CD14-positive monocyte (primary cell): Measurements from ENCODE around the gene EFHC1. TPM values are rescaled to one million over a fixed set of nuclear protein-coding genes. Genes with fewer than 3 reads are reported as not detected.

ENCODE experiments used
- DNase-seq, 3 donors: peaks; one replicate each; pipeline ENCODE4 v3.0.0-alpha.2; 2011 to 2022
- H2AFZ ChIP-seq: 2 replicates; pipeline ENCODE4 v1.6.0; 2012; ENCODE audit warnings: mild to moderate bottlenecking, low read depth, low read length, inconsistent platforms; ENCODE audit not compliant: insufficient read depth, poor library complexity, severe bottlenecking
- H3K27ac ChIP-seq, 2 donors: 1 replicate in 1 of 2; 2 replicates in 1 of 2; pipeline ENCODE4 v1.5.1; 2012 to 2013; ENCODE audit warnings: low read length in 2 of 2, control low read depth in 1 of 2, inconsistent platforms in 1 of 2, low read depth in 1 of 2, mild to moderate bottlenecking in 1 of 2
- H3K27me3 ChIP-seq, 2 donors: one replicate each; pipeline versions ENCODE4 v1.6.0 to v1.6.1; 2011 to 2013; ENCODE audit warnings: low read length in 2 of 2; ENCODE audit not compliant: control insufficient read depth in 2 of 2, insufficient read depth in 2 of 2
- H3K36me3 ChIP-seq, 2 donors: replicated peaks in 1 of 2; 1 replicate in 1 of 2; 2 replicates in 1 of 2; pipeline versions ENCODE4 v1.5.1 to v1.6.1; 2012 to 2013; ENCODE audit warnings: low read length in 2 of 2, control low read depth in 1 of 2, inconsistent platforms in 1 of 2, mild to moderate bottlenecking in 1 of 2; ENCODE audit not compliant: insufficient read depth in 2 of 2, control insufficient read depth in 1 of 2
- H3K4me1 ChIP-seq, 2 donors: 1 replicate in 1 of 2; 2 replicates in 1 of 2; pipeline versions ENCODE4 v1.5.1 to v1.6.1; 2012 to 2013; ENCODE audit warnings: low read length in 2 of 2, control low read depth in 1 of 2, inconsistent platforms in 1 of 2, mild to moderate bottlenecking in 1 of 2, moderate library complexity in 1 of 2; ENCODE audit not compliant: insufficient read depth in 2 of 2, control insufficient read depth in 1 of 2
- H3K4me2 ChIP-seq: replicated peaks from 2 replicates; pipeline ENCODE3; 2012; ENCODE audit warnings: low read length, moderate library complexity, mild to moderate bottlenecking; ENCODE audit not compliant: poor library complexity, severe bottlenecking; ENCODE audit errors: extremely low read depth
- H3K4me3 ChIP-seq, 3 experiments: fragments of 200-600 bp in 1 of 3; sonication (generic) in 1 of 3; replicated peaks in 1 of 3; 1 replicate in 2 of 3; 2 replicates in 1 of 3; pipeline ENCODE4 v1.5.1; 2011 to 2013; ENCODE audit warnings: low read length in 3 of 3, mild to moderate bottlenecking in 3 of 3, control low read depth in 2 of 3, low read depth in 2 of 3, inconsistent platforms in 1 of 3, moderate library complexity in 1 of 3
- H3K79me2 ChIP-seq: 2 replicates; pipeline ENCODE4 v1.6.0; 2012; ENCODE audit warnings: mild to moderate bottlenecking, control low read depth, inconsistent platforms, low read length, moderate library complexity; ENCODE audit not compliant: insufficient read depth
- H3K9ac ChIP-seq: 2 replicates; pipeline ENCODE4 v1.6.0; 2017; ENCODE audit warnings: low read length, mild to moderate bottlenecking; ENCODE audit not compliant: insufficient read depth, poor library complexity, severe bottlenecking
- H3K9me3 ChIP-seq, 2 donors: replicated peaks in 1 of 2; 1 replicate in 1 of 2; 2 replicates in 1 of 2; pipeline versions ENCODE4 v1.5.1 to v1.6.1; 2012 to 2013; ENCODE audit warnings: low read length in 2 of 2, control low read depth in 1 of 2; ENCODE audit not compliant: control insufficient read depth in 1 of 2, insufficient read depth in 1 of 2
- H4K20me1 ChIP-seq: 2 replicates; pipeline ENCODE4 v1.6.0; 2012; ENCODE audit warnings: mild to moderate bottlenecking, low read length, control low read depth, moderate library complexity; ENCODE audit not compliant: insufficient read depth
- H3K27ac Mint-ChIP-seq, 7 donors: one replicate each; pipeline ENCODE4 v1.8.0; 2020; ENCODE audit warnings: mild to moderate bottlenecking in 7 of 7, mixed read lengths in 7 of 7, moderate library complexity in 6 of 7, inconsistent platforms in 2 of 7
- H3K27me3 Mint-ChIP-seq, 3 donors: one replicate each; pipeline ENCODE4 v1.8.0; 2021 to 2022; ENCODE audit warnings: low read depth in 3 of 3, mild to moderate bottlenecking in 3 of 3, mixed read lengths in 3 of 3, moderate library complexity in 3 of 3, inconsistent platforms in 1 of 3
- H3K36me3 Mint-ChIP-seq, 2 donors: one replicate each; pipeline ENCODE4 v1.8.0; 2020; ENCODE audit warnings: mixed read lengths in 2 of 2, inconsistent platforms in 1 of 2, mild to moderate bottlenecking in 1 of 2
- H3K4me1 Mint-ChIP-seq: one replicate; pipeline ENCODE4 v1.8.0; 2020; ENCODE audit warnings: mild to moderate bottlenecking, mixed read lengths
- H3K4me3 Mint-ChIP-seq, 2 donors: one replicate each; pipeline ENCODE4 v1.8.0; 2020; ENCODE audit warnings: mild to moderate bottlenecking in 2 of 2, mixed read lengths in 2 of 2, moderate library complexity in 1 of 2
- H3K9me3 Mint-ChIP-seq, 7 donors: one replicate each; pipeline ENCODE4 v1.8.0; 2020 to 2022; ENCODE audit warnings: mixed read lengths in 7 of 7, mild to moderate bottlenecking in 6 of 7, moderate library complexity in 6 of 7, inconsistent platforms in 2 of 7
- CTCF ChIP-seq: fragments of 200-600 bp; IDR thresholded peaks from one replicate; pipeline ENCODE4 v1.8.0; 2022; ENCODE audit warnings: antibody characterized with exemption, mild to moderate bottlenecking
- WGBS: methylation state at CpG from one replicate; pipeline ENCODE4 v1.1.5; 2013; ENCODE audit warnings: missing lambda C conversion rate; ENCODE audit not compliant: insufficient coverage; 5-methylcytosine and 5-hydroxymethylcytosine counted together
- intact Hi-C, 2 donors: fragments of 100-400 bp; cut with micrococcal nuclease; formaldehyde crosslinking; loops; one replicate each; pipeline versions ENCODE4 v1.15.0 to v1.15.1; 2023
- polyA plus RNA-seq, 3 donors: library from polyadenylated mRNA; depleted of rRNA in 1 of 3; unstranded in 2 of 3; stranded (reverse) in 1 of 3; fragments of 300-500 nt in 2 of 3; fragments of >200 nt in 1 of 3; fragmentation: Illumina TruSeq in 2 of 3; gene quantifications; 1 replicate in 2 of 3; 2 replicates in 1 of 3; pipeline ENCODE4 v1.2.3, GENCODE V29; 2012 to 2021

Gene EFHC1
- polyA plus RNA-seq, 3 donors: 0.30 to 13.5 (median 2.3) TPM

DNA sequence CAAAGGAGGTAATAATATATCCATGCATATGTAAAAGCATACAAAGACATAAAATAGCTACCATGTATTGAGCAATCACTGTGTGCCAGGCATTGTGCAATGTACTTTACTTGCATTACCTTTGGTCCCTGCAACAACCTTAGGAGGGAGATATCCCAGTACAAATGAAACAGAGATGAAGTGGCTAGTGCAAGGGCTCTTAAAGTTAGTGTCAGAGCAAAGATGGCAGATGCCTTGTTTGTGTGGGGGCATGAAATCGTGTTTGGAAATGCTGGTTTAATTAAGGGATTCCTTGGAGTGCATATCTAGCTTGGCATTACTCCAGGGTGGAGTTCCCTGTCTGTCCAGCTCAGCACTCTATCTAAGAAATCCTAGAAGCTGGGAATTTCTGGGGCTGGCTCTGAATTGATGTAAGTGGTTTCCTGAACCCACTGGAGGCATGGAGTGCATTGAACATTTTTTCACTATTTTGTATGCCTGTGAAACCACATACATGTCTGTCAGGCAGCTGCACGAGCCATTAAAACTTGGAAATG, 48.4 kb upstream of the EFHC1 start:
- Histone ChIP-seq H3K9me3 (no peaks in the 10 kb centered on the region), H3K9ac (no peak overlapping the region), H3K27ac (no peak overlapping the region), H3K27me3 (no peaks in the 10 kb centered on the region), H3K4me3 (no peak overlapping the region), H3K36me3 (peaks cover 9 to 35% of the 10 kb centered on the region in 2 donors), H2AFZ (no peak overlapping the region), H4K20me1 (peaks cover 12% of the 10 kb centered on the region), H3K4me1 (peaks cover 17 to 25% of the 10 kb centered on the region in 2 donors), H3K4me2 (no peak overlapping the region), H3K79me2 (peaks cover 56% of the 10 kb centered on the region)
- H3K36me3 Mint-ChIP-seq: peaks cover 33 to 36% of the 10 kb centered on the region in 2 donors
- intact Hi-C loops: no loop called here
- DNase-seq: peak in 1 of 3 donors; percentile 25
- H3K4me1 Mint-ChIP-seq: peaks cover 31% of the 10 kb centered on the region
- no peaks in the 10 kb centered on the region for H3K27me3 Mint-ChIP-seq
- peaks cover 0 to 7% (median 4%) of the 10 kb centered on the region in 7 donors for H3K9me3 Mint-ChIP-seq
- WGBS: 90% methylated on average over 2 of the region's 2 CpGs
- TF ChIP-seq CTCF: no peak
- no peak overlapping the region for H3K27ac Mint-ChIP-seq
- H3K4me3 Mint-ChIP-seq: no peak overlapping the region

DNA sequence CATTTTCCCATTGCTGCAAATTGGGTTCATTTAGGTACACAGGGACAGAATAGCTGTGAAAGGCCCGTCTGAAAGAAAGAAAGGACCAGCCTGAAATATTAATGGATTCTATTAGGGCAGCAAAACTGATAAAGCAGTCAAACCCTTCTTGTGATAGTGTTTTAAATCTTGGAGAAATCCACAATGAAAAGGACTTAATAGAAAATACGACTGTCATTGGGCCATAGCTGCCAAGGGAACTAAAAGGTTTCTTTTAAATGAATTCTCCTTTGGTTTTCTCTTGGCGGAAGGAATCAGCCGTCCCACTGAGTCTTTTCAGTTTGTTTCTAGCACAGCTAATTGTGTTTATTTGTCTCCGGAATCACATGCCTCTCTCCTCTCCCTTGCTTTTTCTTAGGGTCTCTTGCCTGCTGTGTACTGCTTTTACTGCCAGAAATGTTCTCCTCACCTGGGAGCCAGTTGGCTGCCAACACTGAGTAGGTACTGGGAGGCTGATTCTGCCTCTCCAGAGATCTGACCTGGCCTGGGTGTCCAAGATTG, 46.9 kb upstream of the EFHC1 start:
- Histone ChIP-seq H3K36me3 (peaks cover 0 to 20% of the 10 kb centered on the region in 2 donors), H3K27ac (no peak overlapping the region), H4K20me1 (peaks cover 10% of the 10 kb centered on the region), H3K4me1 (peaks cover 31 to 40% of the 10 kb centered on the region in 2 donors), H3K4me3 (no peak overlapping the region), H3K4me2 (no peak overlapping the region), H2AFZ (no peak overlapping the region), H3K9me3 (no peaks in the 10 kb centered on the region), H3K27me3 (no peaks in the 10 kb centered on the region), H3K9ac (no peak overlapping the region), H3K79me2 (peaks cover 45% of the 10 kb centered on the region)
- no peak for TF ChIP-seq CTCF
- Mint-ChIP-seq H3K27ac (no peak overlapping the region), H3K9me3 (peaks cover 0 to 7% (median 4%) of the 10 kb centered on the region in 7 donors), H3K4me3 (no peak overlapping the region), H3K27me3 (no peaks in the 10 kb centered on the region), H3K36me3 (peaks cover 20 to 21% of the 10 kb centered on the region in 2 donors), H3K4me1 (peaks cover 45% of the 10 kb centered on the region)
- 94% methylated on average over 5 of the region's 5 CpGs for WGBS
- intact Hi-C loops: no loop called here
- DNase-seq: no peak
